ENCODE data around the gene PCDH1. TPM values are rescaled to one million over a fixed set of nuclear protein-coding genes. Genes with fewer than 3 reads are reported as not detected.

PCDH1 gene
- total and polyA plus RNA-seq, 2 donors (not counting 3 experiments of a cell fraction or from before 2014, with no cell fraction given) = 113 to 136 TPM

DNA sequence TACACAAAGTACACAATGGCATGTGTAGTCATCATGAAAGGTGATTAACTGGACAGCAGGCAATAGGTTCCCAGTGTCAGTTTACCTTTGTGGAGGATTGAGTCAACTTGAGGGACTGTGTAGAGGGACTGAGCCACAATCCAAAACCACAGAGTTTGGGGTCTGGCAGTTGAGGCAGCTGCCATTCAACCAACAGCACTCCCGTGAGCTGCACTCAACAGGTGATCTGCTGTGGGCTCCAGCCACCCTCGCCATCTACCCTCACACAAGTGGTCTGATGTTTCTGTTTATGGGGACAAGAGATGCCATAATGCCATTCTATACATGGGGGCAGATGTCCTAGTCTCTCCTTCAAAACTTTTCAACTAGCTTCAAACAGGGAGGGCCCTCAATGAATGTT is 42.6 kb upstream of the PCDH1 start:
- H4K20me1 ChIP-seq (replicated peaks; ENCODE audit: control insufficient read depth, extremely low read depth, insufficient read depth, low read length) = no peaks in the 10 kb centered on the region
- ChIA-PET POLR2A (interaction anchor here (0.6 kb wide), 1 partner anchor 1509 kb away, joined by 10 read pairs; no protein-coding TSS in a partner anchor), CTCF (interaction anchor here (0.7 to 3.5 kb wide), 2 partner anchors 40 to 48 kb away, joined by 3 to 17 read pairs; partner anchors contain the start of gene RNF14)
- no peaks in the 10 kb centered on the region for H3K9me1 ChIP-seq (replicated peaks; ENCODE audit: control insufficient read depth, extremely low read depth, insufficient read depth, low read length)
- no peak overlapping the region for H2AFZ ChIP-seq (ENCODE audit: low read depth, low read length)
- peaks cover 0 to 4% of the 10 kb centered on the region in 2 experiments for H3K27me3 ChIP-seq (ENCODE audit: control insufficient read depth in 2 of 2, insufficient read depth in 2 of 2, low read length in 2 of 2)
- H3K79me2 ChIP-seq (ENCODE audit: control insufficient read depth, insufficient read depth, low read length) = peaks cover 11% of the 10 kb centered on the region
- TF ChIP-seq POLR2AphosphoS5 (IDR thresholded peaks at IDR 0.05; ENCODE audit: insufficient read depth, low read depth, low read length) (no peak), MYC (IDR thresholded peaks at IDR 0.05; ENCODE audit: low read depth, low read length) (no peak)
- H3K9me3 ChIP-seq (replicated peaks; ENCODE audit: control insufficient read depth, insufficient read depth, low read length) = no peaks in the 10 kb centered on the region
- no peak overlapping the region for H3K4me2 ChIP-seq (ENCODE audit: insufficient read depth, low read length)
- FAIRE-seq (no peak), DNase-seq (ENCODE audit: low read depth, low spot score) (no peak)
- no peak overlapping the region for H3K9ac ChIP-seq (replicated peaks; ENCODE audit: extremely low read depth, insufficient read depth, low read length)
- no TSS peak for BruUV-seq (replicated peaks)
- intact Hi-C loops (cut with micrococcal nuclease) (no loop called here), dilution Hi-C loops (cut with MboI; ENCODE audit: extremely low pct_ligation_motif_present, low sequenced_read_pairs) (no loop called here)
- H3K4me1 ChIP-seq (ENCODE audit: control insufficient read depth, extremely low read depth, insufficient read depth, low read length) = peaks cover 12% of the 10 kb centered on the region
- H3K4me3 ChIP-seq (replicated peaks in 1 of 3; ENCODE audit: insufficient read depth in 1 of 3, low read depth in 1 of 3, low read length in 3 of 3) = no peak overlapping the region
- H3K27ac ChIP-seq (ENCODE audit: insufficient read depth, low read depth, low read length) = no peak overlapping the region
- peaks cover 0 to 3% of the 10 kb centered on the region in 2 experiments for H3K36me3 ChIP-seq (ENCODE audit: control insufficient read depth in 2 of 2, extremely low read depth in 1 of 2, insufficient read depth in 2 of 2, low read length in 2 of 2)

DNA sequence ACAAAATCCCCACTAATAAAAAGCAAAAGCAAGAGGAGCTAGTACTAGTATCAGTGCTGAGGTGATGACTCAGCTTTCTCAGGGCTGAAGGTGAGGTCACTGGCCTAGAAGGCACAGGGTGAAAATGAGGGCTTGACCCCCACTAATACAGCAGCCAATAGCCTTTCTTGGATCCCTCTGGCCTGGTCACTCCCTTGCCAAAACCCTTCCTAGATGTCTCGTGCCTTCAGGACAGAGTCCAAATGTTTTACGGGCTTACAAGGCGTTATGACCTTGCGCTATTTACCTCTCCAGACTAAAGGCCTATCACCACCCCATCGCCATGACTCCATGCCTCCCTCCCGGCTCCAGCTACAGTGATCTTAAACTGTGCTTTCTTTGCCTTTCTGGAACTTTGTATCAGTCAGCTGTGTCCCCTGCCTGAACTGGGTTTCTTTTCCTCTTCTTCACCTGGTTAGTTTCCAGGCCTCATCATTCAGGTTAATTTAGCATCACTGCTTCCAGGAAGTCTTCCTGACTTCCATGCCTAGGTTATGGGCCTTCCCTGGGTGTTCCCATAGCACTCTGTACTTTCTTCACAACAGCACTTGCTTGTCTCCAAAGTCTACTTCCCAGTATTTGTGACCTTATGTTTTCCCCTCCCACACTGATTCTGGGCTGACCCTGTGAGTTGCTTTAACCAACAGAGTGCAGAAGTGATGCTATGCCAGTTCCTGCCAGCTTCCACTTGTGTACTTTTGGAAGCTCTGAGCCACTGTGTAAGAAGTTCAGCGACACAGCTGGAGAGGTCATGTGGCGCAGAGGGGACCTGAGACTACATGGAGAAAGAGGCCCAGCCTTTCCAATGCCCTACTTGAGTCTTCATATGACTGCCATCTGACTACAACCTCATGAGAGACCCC is 41.3 kb upstream of the PCDH1 start:
- no peak overlapping the region for H3K4me2 ChIP-seq (ENCODE audit: insufficient read depth, low read length)
- no peaks in the 10 kb centered on the region for H3K9me3 ChIP-seq (replicated peaks; ENCODE audit: control insufficient read depth, insufficient read depth, low read length)
- H3K27ac ChIP-seq (ENCODE audit: insufficient read depth, low read depth, low read length) = no peak overlapping the region
- H3K9ac ChIP-seq (replicated peaks; ENCODE audit: extremely low read depth, insufficient read depth, low read length) = no peak overlapping the region
- intact Hi-C loops (cut with micrococcal nuclease) = no loop called here
- no peaks in the 10 kb centered on the region for H3K9me1 ChIP-seq (replicated peaks; ENCODE audit: control insufficient read depth, extremely low read depth, insufficient read depth, low read length)
- H3K4me3 ChIP-seq (replicated peaks in 1 of 3; ENCODE audit: insufficient read depth in 1 of 3, low read depth in 1 of 3, low read length in 3 of 3) = no peak overlapping the region
- no peak for TF ChIP-seq EZH2 (IDR thresholded peaks at IDR 0.05; ENCODE audit: borderline replicate concordance, low read depth, low read length, severe bottlenecking)
- TF ChIP-seq POLR2AphosphoS5 (IDR thresholded peaks at IDR 0.05; ENCODE audit: insufficient read depth, low read depth, low read length) = no peak
- no peak for TF ChIP-seq JUN (IDR thresholded peaks at IDR 0.05; ENCODE audit: borderline replicate concordance, insufficient read depth, insufficient read length, low read depth)
- no peak for TF ChIP-seq FOS (IDR thresholded peaks at IDR 0.05; ENCODE audit: borderline replicate concordance, insufficient read depth, low read length)
- TF ChIP-seq, protein P1, sequence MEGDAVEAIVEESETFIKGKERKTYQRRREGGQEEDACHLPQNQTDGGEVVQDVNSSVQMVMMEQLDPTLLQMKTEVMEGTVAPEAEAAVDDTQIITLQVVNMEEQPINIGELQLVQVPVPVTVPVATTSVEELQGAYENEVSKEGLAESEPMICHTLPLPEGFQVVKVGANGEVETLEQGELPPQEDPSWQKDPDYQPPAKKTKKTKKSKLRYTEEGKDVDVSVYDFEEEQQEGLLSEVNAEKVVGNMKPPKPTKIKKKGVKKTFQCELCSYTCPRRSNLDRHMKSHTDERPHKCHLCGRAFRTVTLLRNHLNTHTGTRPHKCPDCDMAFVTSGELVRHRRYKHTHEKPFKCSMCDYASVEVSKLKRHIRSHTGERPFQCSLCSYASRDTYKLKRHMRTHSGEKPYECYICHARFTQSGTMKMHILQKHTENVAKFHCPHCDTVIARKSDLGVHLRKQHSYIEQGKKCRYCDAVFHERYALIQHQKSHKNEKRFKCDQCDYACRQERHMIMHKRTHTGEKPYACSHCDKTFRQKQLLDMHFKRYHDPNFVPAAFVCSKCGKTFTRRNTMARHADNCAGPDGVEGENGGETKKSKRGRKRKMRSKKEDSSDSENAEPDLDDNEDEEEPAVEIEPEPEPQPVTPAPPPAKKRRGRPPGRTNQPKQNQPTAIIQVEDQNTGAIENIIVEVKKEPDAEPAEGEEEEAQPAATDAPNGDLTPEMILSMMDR (IDR thresholded peaks at IDR 0.05; ENCODE audit: extremely low read depth in 1 of 2, insufficient read depth in 1 of 2, low read depth in 1 of 2, low read length in 2 of 2) = no peak
- no peak for TF ChIP-seq GATA2 (IDR thresholded peaks at IDR 0.05; ENCODE audit: insufficient read depth, insufficient read length, low read depth, low read length)
- no peak for TF ChIP-seq MYC (IDR thresholded peaks at IDR 0.05; ENCODE audit: low read depth, low read length)
- TF ChIP-seq, protein P2, sequence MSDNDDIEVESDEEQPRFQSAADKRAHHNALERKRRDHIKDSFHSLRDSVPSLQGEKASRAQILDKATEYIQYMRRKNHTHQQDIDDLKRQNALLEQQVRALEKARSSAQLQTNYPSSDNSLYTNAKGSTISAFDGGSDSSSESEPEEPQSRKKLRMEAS (IDR thresholded peaks at IDR 0.05; ENCODE audit: insufficient read depth, insufficient read length) = no peak
- TF ChIP-seq POLR2A (IDR thresholded peaks at IDR 0.05; ENCODE audit: low read depth, low read length) = no peak
- CTCF ChIA-PET = interaction anchor here (3.5 kb wide), 1 partner anchor 41 kb away, joined by 17 read pairs; no protein-coding TSS in a partner anchor
- H3K27me3 ChIP-seq (ENCODE audit: control insufficient read depth in 2 of 2, insufficient read depth in 2 of 2, low read length in 2 of 2) = peaks cover 0 to 4% of the 10 kb centered on the region in 2 experiments
- H2AFZ ChIP-seq (ENCODE audit: low read depth, low read length) = no peak overlapping the region
- H4K20me1 ChIP-seq (replicated peaks; ENCODE audit: control insufficient read depth, extremely low read depth, insufficient read depth, low read length) = no peaks in the 10 kb centered on the region
- BruUV-seq (replicated peaks) = no TSS peak
- FAIRE-seq (no peak), DNase-seq (ENCODE audit: low read depth, low spot score) (no peak)
- peaks cover 5% of the 10 kb centered on the region for H3K79me2 ChIP-seq (ENCODE audit: control insufficient read depth, insufficient read depth, low read length)
- peaks cover 11% of the 10 kb centered on the region for H3K4me1 ChIP-seq (ENCODE audit: control insufficient read depth, extremely low read depth, insufficient read depth, low read length)
- H3K36me3 ChIP-seq (ENCODE audit: control insufficient read depth in 2 of 2, extremely low read depth in 1 of 2, insufficient read depth in 2 of 2, low read length in 2 of 2) = no peaks in the 10 kb centered on the region
- POLR2A ChIA-PET = no interaction called here
- dilution Hi-C loops (cut with MboI; ENCODE audit: extremely low pct_ligation_motif_present, low sequenced_read_pairs) = no loop called here
